NB4 (cell line): ENCODE results near the gene STMN3.

Experiments
- MYC ChIP-seq: IDR thresholded peaks from 2 replicates; pipeline ENCODE4 v1.6.1; 2011; ENCODE audit warnings: low read depth, low read length
- POLR2A ChIP-seq: IDR thresholded peaks from 2 replicates; pipeline ENCODE4 v1.6.1; 2011; ENCODE audit warnings: mild to moderate bottlenecking; ENCODE audit not compliant: insufficient read length; ENCODE audit errors: extremely low read depth
- TF ChIP-seq, protein P1 (sequence below): IDR thresholded peaks from 2 replicates; pipeline ENCODE4 v1.6.1; 2011; ENCODE audit warnings: low read depth, low read length
- TF ChIP-seq, protein P2 (sequence below): IDR thresholded peaks from one replicate; pipeline ENCODE4 v1.5.1; 2012; ENCODE audit warnings: low read depth, low read length

DNA sequence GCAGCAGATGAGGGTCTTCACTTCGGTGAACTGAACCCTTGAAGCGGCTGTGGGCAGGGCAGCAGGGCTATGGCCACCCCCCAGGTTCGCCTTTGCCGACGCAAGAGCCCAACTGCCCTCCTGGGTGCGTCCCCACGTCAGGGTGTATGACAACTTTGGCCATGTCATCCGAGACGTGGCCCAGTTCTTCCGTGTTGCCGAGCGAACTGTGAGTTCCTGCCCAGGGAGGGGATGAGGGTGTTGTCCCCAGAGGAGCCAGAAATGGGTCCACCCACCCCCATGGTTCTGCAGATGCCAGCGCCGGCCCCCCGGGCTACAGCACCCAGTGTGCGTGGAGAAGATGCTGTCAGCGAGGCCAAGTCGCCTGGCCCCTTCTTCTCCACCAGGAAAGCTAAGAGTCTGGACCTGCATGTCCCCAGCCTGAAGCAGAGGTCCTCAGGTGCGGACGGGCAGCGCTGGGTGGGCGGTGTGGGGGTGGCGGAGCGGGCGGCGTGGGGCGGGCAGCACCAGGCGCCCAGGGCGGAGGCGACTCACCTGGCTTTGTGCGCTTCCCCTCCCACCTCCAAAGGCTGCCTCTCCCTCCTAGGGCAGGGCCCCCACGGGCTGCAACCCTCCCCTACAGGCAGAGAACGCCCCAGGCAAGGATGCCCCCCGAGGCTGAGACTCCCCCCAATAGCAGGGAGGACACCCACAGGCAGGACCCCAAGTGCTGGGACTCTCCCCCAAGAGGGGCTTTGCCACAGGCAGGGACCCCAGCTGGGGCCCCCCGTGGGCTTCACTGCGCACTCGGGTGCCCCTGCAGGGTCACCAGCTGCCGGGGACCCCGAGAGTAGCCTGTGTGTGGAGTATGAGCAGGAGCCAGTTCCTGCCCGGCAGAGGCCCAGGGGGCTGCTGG, 37.0 kb upstream of the STMN3 start:
- TF ChIP-seq, protein P1, sequence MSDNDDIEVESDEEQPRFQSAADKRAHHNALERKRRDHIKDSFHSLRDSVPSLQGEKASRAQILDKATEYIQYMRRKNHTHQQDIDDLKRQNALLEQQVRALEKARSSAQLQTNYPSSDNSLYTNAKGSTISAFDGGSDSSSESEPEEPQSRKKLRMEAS = no peak
- TF ChIP-seq, protein P2, sequence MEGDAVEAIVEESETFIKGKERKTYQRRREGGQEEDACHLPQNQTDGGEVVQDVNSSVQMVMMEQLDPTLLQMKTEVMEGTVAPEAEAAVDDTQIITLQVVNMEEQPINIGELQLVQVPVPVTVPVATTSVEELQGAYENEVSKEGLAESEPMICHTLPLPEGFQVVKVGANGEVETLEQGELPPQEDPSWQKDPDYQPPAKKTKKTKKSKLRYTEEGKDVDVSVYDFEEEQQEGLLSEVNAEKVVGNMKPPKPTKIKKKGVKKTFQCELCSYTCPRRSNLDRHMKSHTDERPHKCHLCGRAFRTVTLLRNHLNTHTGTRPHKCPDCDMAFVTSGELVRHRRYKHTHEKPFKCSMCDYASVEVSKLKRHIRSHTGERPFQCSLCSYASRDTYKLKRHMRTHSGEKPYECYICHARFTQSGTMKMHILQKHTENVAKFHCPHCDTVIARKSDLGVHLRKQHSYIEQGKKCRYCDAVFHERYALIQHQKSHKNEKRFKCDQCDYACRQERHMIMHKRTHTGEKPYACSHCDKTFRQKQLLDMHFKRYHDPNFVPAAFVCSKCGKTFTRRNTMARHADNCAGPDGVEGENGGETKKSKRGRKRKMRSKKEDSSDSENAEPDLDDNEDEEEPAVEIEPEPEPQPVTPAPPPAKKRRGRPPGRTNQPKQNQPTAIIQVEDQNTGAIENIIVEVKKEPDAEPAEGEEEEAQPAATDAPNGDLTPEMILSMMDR = no peak
- TF ChIP-seq POLR2A (no peak), MYC (no peak)
